Measurements from ENCODE around the gene NFATC1. TPM values are rescaled to one million over a fixed set of nuclear protein-coding genes. Genes with fewer than 3 reads are reported as not detected.

Gene NFATC1
- total RNA-seq, 4 donors from 2014 or later = 14.0 to 22.4 (median 15.0) TPM

- no peak for TF ChIP-seq POLR2A (IDR thresholded peaks at IDR 0.05)
- TF ChIP-seq CTCF (IDR thresholded peaks at IDR 0.05) = no peak
- WGBS, 2 donors = 86 to 88% methylated on average over 22 of the region's 22 CpGs
- DNase-seq (ENCODE audit: low spot score in 2 of 2) = no peak
- intact Hi-C loops (cut with DNase I; ENCODE audit: low total_unique reads) = no loop called here
- no peak overlapping the region for H3K4me3 ChIP-seq (ENCODE audit: low read depth, poor library complexity, severe bottlenecking)
Measured at GRCh38 chr18:79487801-79488201, 92.1 kb downstream of the NFATC1 start.

GRCh38 chr18:79488311-79489050, 92.8 kb downstream of the NFATC1 start:
- intact Hi-C loops (cut with DNase I; ENCODE audit: low total_unique reads) = no loop called here
- peak in 1 of 2 donors; percentile 84 for DNase-seq (ENCODE audit: low spot score in 2 of 2)
- TF ChIP-seq POLR2A (IDR thresholded peaks at IDR 0.05) (no peak), CTCF (IDR thresholded peaks at IDR 0.05) (no peak)
- 92 to 94% methylated on average over 26 of the region's 26 CpGs for WGBS, 2 donors
- no peak overlapping the region for H3K4me3 ChIP-seq (ENCODE audit: low read depth, poor library complexity, severe bottlenecking)

GRCh38 chr18:79489051-79489898, 93.5 kb downstream of the NFATC1 start:
- intact Hi-C loops (cut with DNase I; ENCODE audit: low total_unique reads) = no loop called here
- 93 to 94% methylated on average over 32 of the region's 32 CpGs for WGBS, 2 donors
- H3K4me3 ChIP-seq (ENCODE audit: low read depth, poor library complexity, severe bottlenecking) = no peak overlapping the region
- DNase-seq (ENCODE audit: low spot score in 2 of 2) = peak in 1 of 2 donors; percentile 80
- TF ChIP-seq POLR2A (IDR thresholded peaks at IDR 0.05) (no peak), CTCF (IDR thresholded peaks at IDR 0.05) (no peak)

- no peak for TF ChIP-seq CTCF (IDR thresholded peaks at IDR 0.05)
- no peak for TF ChIP-seq POLR2A (IDR thresholded peaks at IDR 0.05)
- H3K4me3 ChIP-seq (ENCODE audit: low read depth, poor library complexity, severe bottlenecking) = no peak overlapping the region
- intact Hi-C loops (cut with DNase I; ENCODE audit: low total_unique reads) = no loop called here
- 65 to 80% methylated on average over 6 to 15 of the region's 16 CpGs for WGBS, 2 donors
- peak in 1 of 2 donors; percentile 82 for DNase-seq (ENCODE audit: low spot score in 2 of 2)
Measured at GRCh38 chr18:79489899-79490625, 94.3 kb downstream of the NFATC1 start.

GRCh38 chr18:79490626-79491041, 94.9 kb downstream of the NFATC1 start:
- TF ChIP-seq POLR2A (IDR thresholded peaks at IDR 0.05) (no peak), CTCF (IDR thresholded peaks at IDR 0.05) (no peak)
- 93 to 94% methylated on average over 17 to 19 of the region's 22 CpGs for WGBS, 2 donors
- no peak for DNase-seq (ENCODE audit: low spot score in 2 of 2)
- H3K4me3 ChIP-seq (ENCODE audit: low read depth, poor library complexity, severe bottlenecking) = no peak overlapping the region
- intact Hi-C loops (cut with DNase I; ENCODE audit: low total_unique reads) = no loop called here
